ENCODE results near the gene CD22.

- no peak for TF ChIP-seq POLR2AphosphoS5 (IDR thresholded peaks at IDR 0.05)
- TF ChIP-seq, protein P1, sequence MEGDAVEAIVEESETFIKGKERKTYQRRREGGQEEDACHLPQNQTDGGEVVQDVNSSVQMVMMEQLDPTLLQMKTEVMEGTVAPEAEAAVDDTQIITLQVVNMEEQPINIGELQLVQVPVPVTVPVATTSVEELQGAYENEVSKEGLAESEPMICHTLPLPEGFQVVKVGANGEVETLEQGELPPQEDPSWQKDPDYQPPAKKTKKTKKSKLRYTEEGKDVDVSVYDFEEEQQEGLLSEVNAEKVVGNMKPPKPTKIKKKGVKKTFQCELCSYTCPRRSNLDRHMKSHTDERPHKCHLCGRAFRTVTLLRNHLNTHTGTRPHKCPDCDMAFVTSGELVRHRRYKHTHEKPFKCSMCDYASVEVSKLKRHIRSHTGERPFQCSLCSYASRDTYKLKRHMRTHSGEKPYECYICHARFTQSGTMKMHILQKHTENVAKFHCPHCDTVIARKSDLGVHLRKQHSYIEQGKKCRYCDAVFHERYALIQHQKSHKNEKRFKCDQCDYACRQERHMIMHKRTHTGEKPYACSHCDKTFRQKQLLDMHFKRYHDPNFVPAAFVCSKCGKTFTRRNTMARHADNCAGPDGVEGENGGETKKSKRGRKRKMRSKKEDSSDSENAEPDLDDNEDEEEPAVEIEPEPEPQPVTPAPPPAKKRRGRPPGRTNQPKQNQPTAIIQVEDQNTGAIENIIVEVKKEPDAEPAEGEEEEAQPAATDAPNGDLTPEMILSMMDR (IDR thresholded peaks at IDR 0.05) = no peak
- TF ChIP-seq POLR2A (IDR thresholded peaks at IDR 0.05) = no peak
- no peak for TF ChIP-seq EP300 (IDR thresholded peaks at IDR 0.05)
Observed at GRCh38 chr19:35365303-35365702, 36.3 kb downstream of the CD22 start.

Measured in upper lobe of left lung (tissue), 4 donors.